Hepatocyte (in vitro differentiated cells): ENCODE data around the gene PNPLA7. TPM values are rescaled to one million over a fixed set of nuclear protein-coding genes. Genes with fewer than 3 reads are reported as not detected.

ENCODE experiments used
- DNase-seq: peaks from one replicate; pipeline ENCODE4 v3.0.0-alpha.2; 2016; ENCODE audit warnings: low spot score
- H2AFZ ChIP-seq: fragments of 200-600 bp; sonication (generic); 2 replicates; pipeline ENCODE4 v1.6.0; 2016; ENCODE audit warnings: antibody characterized with exemption, mild to moderate bottlenecking
- H3K27ac ChIP-seq: fragments of 200-600 bp; sonication (generic); 2 replicates; pipeline ENCODE4 v1.5.1; 2016; ENCODE audit warnings: mild to moderate bottlenecking
- H3K27me3 ChIP-seq: fragments of 200-600 bp; sonication (generic); 2 replicates; pipeline ENCODE4 v1.6.1; 2016
- H3K36me3 ChIP-seq: fragments of 200-600 bp; sonication (generic); replicated peaks from 2 replicates; pipeline ENCODE4 v1.5.1; 2016; ENCODE audit warnings: low read depth; ENCODE audit not compliant: insufficient read depth
- H3K4me1 ChIP-seq: fragments of 200-600 bp; sonication (generic); 2 replicates; pipeline ENCODE4 v1.5.1; 2016; ENCODE audit warnings: mild to moderate bottlenecking, moderate library complexity; ENCODE audit not compliant: insufficient read depth
- H3K4me2 ChIP-seq: fragments of 200-600 bp; sonication (generic); 2 replicates; pipeline ENCODE4 v1.6.0; 2016
- H3K4me3 ChIP-seq: fragments of 200-600 bp; sonication (generic); 2 replicates; pipeline ENCODE4 v1.5.1; 2016; ENCODE audit warnings: mild to moderate bottlenecking
- H3K79me2 ChIP-seq: fragments of 200-600 bp; sonication (generic); 2 replicates; pipeline ENCODE4 v1.6.0; 2017; ENCODE audit warnings: mild to moderate bottlenecking
- H3K9me2 ChIP-seq: fragments of 200-600 bp; sonication (generic); replicated peaks from 2 replicates; pipeline ENCODE4 v1.6.0; 2017; ENCODE audit warnings: mild to moderate bottlenecking; ENCODE audit not compliant: insufficient read depth
- H3K9me3 ChIP-seq: fragments of 200-600 bp; sonication (generic); 2 replicates; pipeline ENCODE4 v1.5.1; 2016; ENCODE audit warnings: low read depth, mild to moderate bottlenecking
- H4K20me1 ChIP-seq: fragments of 200-600 bp; sonication (generic); 2 replicates; pipeline ENCODE4 v1.6.0; 2016; ENCODE audit warnings: mild to moderate bottlenecking; ENCODE audit not compliant: insufficient read depth, poor library complexity, severe bottlenecking
- EZH2 ChIP-seq: fragments of 200-600 bp; sonication (generic); IDR thresholded peaks from 2 replicates; pipeline ENCODE4 v1.6.1; 2016; ENCODE audit warnings: antibody characterized with exemption, mild to moderate bottlenecking, borderline replicate concordance
- EZH2phosphoT487 ChIP-seq: fragments of 200-600 bp; sonication (generic); IDR thresholded peaks from one replicate; pipeline ENCODE4 v1.6.1; 2018; ENCODE audit warnings: antibody characterized with exemption, mild to moderate bottlenecking, low read depth, moderate library complexity; ENCODE audit not compliant: unreplicated experiment, severe bottlenecking
- whole genome bisulfite sequencing: methylation state at CpG from one replicate; pipeline ENCODE4 v1.1.6; 2016; ENCODE audit warnings: low lambda C conversion rate; ENCODE audit errors: missing lambda C conversion rate; 5-methylcytosine and 5-hydroxymethylcytosine counted together
- polyA plus RNA-seq: library from polyadenylated mRNA; unstranded; fragments of >200 nt; fragmentation: Nextera tagmentation; extraction: Ambion mirVana; gene quantifications from 2 replicates; pipeline ENCODE4 v1.2.1, GENCODE V29; 2016
- total RNA-seq: library from RNA; depleted of rRNA; stranded (reverse); fragments of >200 nt; gene quantifications from 2 replicates; pipeline ENCODE4 v1.2.3, GENCODE V29; 2014
- TF ChIP-seq, protein P1 (sequence below): fragments of 200-600 bp; sonication (generic); IDR thresholded peaks from 2 replicates; pipeline ENCODE4 v1.5.1; 2016; ENCODE audit warnings: antibody characterized with exemption, mild to moderate bottlenecking; ENCODE audit not compliant: poor library complexity

Gene PNPLA7
- total and polyA plus RNA-seq, 2 experiments from 2014 or later: 0.62 to 0.77 TPM

DNA sequence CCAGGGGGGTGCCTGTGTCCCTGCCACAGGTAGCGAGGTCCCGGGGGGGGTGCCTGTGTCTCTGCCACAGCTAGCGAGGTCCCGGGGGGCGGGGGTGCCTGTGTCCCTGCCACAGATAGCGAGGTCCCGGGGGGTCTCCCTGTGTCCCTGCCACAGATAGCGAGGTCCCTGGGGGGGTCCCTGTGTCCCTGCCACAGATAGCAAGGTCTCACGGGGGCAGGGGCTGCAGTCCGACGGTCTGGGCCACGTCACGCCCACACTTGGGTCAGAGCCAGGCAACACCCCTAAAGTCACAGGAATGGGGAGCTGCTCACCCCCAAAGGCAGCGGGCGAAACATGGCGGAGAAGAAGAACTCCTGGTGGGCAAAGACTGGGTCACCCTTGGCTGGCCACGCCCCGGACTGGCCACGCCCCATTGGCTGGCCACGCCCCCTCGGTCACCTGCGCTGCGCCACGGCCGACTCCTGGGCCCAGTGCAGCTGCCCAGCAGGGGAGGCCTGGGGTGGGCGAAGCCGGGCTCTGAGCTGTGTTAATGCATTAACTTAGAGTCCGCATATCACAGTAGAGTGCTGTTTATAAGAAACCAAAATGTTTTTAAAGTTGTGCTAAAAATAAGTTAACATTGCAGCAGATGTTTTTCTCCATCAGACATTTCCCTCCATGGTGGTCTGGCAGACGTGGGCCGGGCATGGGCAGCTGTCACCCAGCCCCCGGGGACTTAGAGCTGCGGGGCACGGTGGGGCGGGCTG is 120.1 kb downstream of the PNPLA7 start:
- Histone ChIP-seq H3K4me3 (no peak overlapping the region), H3K4me2 (no peak overlapping the region), H3K9me2 (no peaks in the 10 kb centered on the region), H3K9me3 (no peaks in the 10 kb centered on the region), H3K27me3 (no peaks in the 10 kb centered on the region), H3K79me2 (no peaks in the 10 kb centered on the region), H3K4me1 (no peaks in the 10 kb centered on the region), H3K36me3 (no peaks in the 10 kb centered on the region), H3K27ac (no peak overlapping the region), H4K20me1 (no peaks in the 10 kb centered on the region), H2AFZ (no peak overlapping the region)
- no peak for DNase-seq
- no peak for TF ChIP-seq EZH2
- no peak for TF ChIP-seq EZH2phosphoT487
- TF ChIP-seq, protein P1, sequence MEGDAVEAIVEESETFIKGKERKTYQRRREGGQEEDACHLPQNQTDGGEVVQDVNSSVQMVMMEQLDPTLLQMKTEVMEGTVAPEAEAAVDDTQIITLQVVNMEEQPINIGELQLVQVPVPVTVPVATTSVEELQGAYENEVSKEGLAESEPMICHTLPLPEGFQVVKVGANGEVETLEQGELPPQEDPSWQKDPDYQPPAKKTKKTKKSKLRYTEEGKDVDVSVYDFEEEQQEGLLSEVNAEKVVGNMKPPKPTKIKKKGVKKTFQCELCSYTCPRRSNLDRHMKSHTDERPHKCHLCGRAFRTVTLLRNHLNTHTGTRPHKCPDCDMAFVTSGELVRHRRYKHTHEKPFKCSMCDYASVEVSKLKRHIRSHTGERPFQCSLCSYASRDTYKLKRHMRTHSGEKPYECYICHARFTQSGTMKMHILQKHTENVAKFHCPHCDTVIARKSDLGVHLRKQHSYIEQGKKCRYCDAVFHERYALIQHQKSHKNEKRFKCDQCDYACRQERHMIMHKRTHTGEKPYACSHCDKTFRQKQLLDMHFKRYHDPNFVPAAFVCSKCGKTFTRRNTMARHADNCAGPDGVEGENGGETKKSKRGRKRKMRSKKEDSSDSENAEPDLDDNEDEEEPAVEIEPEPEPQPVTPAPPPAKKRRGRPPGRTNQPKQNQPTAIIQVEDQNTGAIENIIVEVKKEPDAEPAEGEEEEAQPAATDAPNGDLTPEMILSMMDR: no peak
- WGBS: 73% methylated on average over 30 of the region's 34 CpGs

DNA sequence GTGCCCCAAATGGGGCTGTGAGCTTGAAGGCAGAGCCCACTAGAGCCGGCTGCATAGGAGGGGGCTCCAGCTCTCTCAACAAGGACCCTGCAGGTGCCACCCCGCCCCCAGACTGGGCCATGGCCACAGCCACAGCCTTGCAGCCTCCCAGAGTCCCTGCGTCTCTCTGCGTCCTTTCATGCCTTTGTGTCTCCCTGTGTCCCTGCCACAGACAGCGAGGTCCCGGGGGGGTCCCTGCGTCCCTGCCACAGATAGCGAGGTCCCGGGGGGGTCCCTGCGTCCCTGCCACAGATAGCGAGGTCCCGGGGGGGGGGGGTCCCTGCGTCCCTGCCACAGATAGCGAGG is 120.7 kb downstream of the PNPLA7 start:
- Histone ChIP-seq H3K4me3 (no peak overlapping the region), H3K4me1 (no peaks in the 10 kb centered on the region), H3K9me3 (no peaks in the 10 kb centered on the region), H3K79me2 (no peaks in the 10 kb centered on the region), H3K9me2 (no peaks in the 10 kb centered on the region), H3K27me3 (no peaks in the 10 kb centered on the region), H3K27ac (no peak overlapping the region), H4K20me1 (no peaks in the 10 kb centered on the region), H3K36me3 (no peaks in the 10 kb centered on the region), H3K4me2 (no peak overlapping the region), H2AFZ (no peak overlapping the region)
- TF ChIP-seq EZH2phosphoT487: no peak
- no peak for TF ChIP-seq EZH2
- TF ChIP-seq, protein P1: no peak
- WGBS: 97% methylated on average over 9 of the region's 14 CpGs
- DNase-seq: no peak

DNA sequence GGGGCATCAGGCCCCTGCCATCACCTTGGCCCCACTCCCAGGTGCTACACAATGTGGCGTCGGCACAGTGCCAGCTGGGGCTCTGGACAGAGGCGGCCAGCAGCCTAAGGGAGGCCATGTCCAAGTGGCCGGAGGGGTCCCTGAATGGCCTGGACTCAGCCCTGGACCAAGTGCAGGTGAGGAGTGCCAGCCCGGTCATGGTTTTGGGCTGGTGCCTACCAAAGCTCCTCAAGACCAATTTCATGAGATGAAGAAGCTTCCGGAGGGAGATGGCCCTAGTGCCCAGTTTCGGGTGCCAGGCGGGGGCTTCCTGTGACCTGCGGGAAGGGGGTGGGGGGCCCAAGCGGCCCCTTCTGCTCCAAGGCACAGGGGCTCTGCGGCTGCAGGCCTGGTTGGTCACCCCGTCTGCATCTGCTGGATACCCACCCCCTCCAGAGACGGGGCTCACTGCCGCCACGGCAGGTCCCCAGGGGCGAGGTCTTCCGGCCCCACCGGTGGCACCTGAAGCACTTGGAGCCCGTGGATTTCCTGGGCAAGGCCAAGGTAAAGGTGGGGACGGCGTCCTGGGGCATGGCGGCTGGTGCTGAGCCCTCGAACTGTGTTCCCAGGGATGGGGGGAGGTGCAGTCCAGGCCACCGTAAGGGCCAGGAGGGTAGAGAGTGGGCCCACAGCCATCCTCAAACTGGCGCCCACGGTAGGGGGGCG is 121.2 kb downstream of the PNPLA7 start:
- H4K20me1 ChIP-seq: no peaks in the 10 kb centered on the region
- no peak overlapping the region for H3K4me3 ChIP-seq
- peaks cover 3% of the 10 kb centered on the region for H3K4me1 ChIP-seq
- no peak overlapping the region for H2AFZ ChIP-seq
- no peak for DNase-seq
- H3K36me3 ChIP-seq: no peaks in the 10 kb centered on the region
- no peaks in the 10 kb centered on the region for H3K27me3 ChIP-seq
- peaks cover under 1% of the 10 kb centered on the region for H3K79me2 ChIP-seq
- no peaks in the 10 kb centered on the region for H3K9me2 ChIP-seq
- H3K27ac ChIP-seq: no peak overlapping the region
- H3K4me2 ChIP-seq: no peak overlapping the region
- H3K9me3 ChIP-seq: no peaks in the 10 kb centered on the region
- TF ChIP-seq, protein P1: no peak
- TF ChIP-seq EZH2phosphoT487 (no peak), EZH2 (no peak)
- WGBS: 92% methylated on average over 18 of the region's 27 CpGs
